Fibroblast of skin of left biceps (primary cell): ENCODE results near the gene STK24.
"Not testable (repeated sequence)": the region's sequence is repeated elsewhere in the genome, so short reads cannot be mapped to it uniquely, and the experiment has no call there.

Experiments used
- DNase-seq, 2 experiments: peaks; one replicate each; pipeline ENCODE4 v3.0.0-alpha.2; 2013; ENCODE audit warnings: low read depth in 2 of 2

Gene STK24

GRCh38 chr13:98576963-98577835, at the start of gene STK24:
Gene STK24 (minus strand): TSS chr13:98577107. CDS start chr13:98576786, 321 bp downstream.
- peak in 1 of 2 experiments; percentile 29 for DNase-seq

- peak; percentile 31 to 36 for DNase-seq
These were observed 49.5 kb upstream of the STK24 start for GRCh38 chr13:98626298-98626935.

- not testable (repeated sequence) for DNase-seq
These were observed 47.7 kb upstream of the STK24 start for GRCh38 chr13:98624589-98624988.

- no peak for DNase-seq
These were observed 46.0 kb upstream of the STK24 start for GRCh38 chr13:98622931-98623331.

- no peak for DNase-seq
These were observed 42.6 kb upstream of the STK24 start for GRCh38 chr13:98619556-98619955.

- DNase-seq = not testable (repeated sequence)
These were observed 38.7 kb upstream of the STK24 start for GRCh38 chr13:98615595-98615994.

GRCh38 chr13:98613591-98613990, 36.7 kb upstream of the STK24 start:
- DNase-seq = no peak

GRCh38 chr13:98609756-98610155, 32.8 kb upstream of the STK24 start:
- DNase-seq = no peak

- DNase-seq = no peak
These were observed 29.4 kb upstream of the STK24 start for GRCh38 chr13:98606296-98606695.

GRCh38 chr13:98599502-98600328, 22.8 kb upstream of the STK24 start:
- no peak for DNase-seq

GRCh38 chr13:98598043-98598442, 21.1 kb upstream of the STK24 start:
- no peak for DNase-seq

GRCh38 chr13:98595134-98595533, 18.2 kb upstream of the STK24 start:
- DNase-seq = no peak

- DNase-seq = no peak
These were observed 15.4 kb upstream of the STK24 start for GRCh38 chr13:98592362-98592732.

GRCh38 chr13:98591721-98592361, 14.9 kb upstream of the STK24 start:
- DNase-seq = no peak

- DNase-seq = not testable (repeated sequence)
These were observed 13.6 kb upstream of the STK24 start for GRCh38 chr13:98590471-98590870.

GRCh38 chr13:98589516-98589915, 12.6 kb upstream of the STK24 start:
- not testable (repeated sequence) for DNase-seq

GRCh38 chr13:98586400-98587345, 9.8 kb upstream of the STK24 start:
- no peak for DNase-seq

- no peak for DNase-seq
These were observed 9.0 kb upstream of the STK24 start for GRCh38 chr13:98585946-98586345.

- DNase-seq = no peak
These were observed 8.5 kb upstream of the STK24 start for GRCh38 chr13:98585398-98585754.

GRCh38 chr13:98584668-98585397, 7.9 kb upstream of the STK24 start:
- no peak for DNase-seq
